Stimulated activated CD8-positive, alpha-beta memory T cell treated with anti-CD3 and anti-CD28 coated beads, Interleukin-15, amount 100 ng/mL, for 4 hours (primary cell): ENCODE results near the gene SLFNL1.

Experiments
- DNase-seq, 2 donors: peaks; one replicate each; pipeline ENCODE4 v3.0.0-alpha.2; 2020; ENCODE audit warnings: low read depth in 2 of 2

Gene SLFNL1

GRCh38 chr1:41020109-41020576, 1.4 kb downstream of the SLFNL1 start:
- DNase-seq, result no peak

GRCh38 chr1:41019353-41019745, 2.2 kb downstream of the SLFNL1 start:
- DNase-seq, result no peak

GRCh38 chr1:41018018-41018410, 3.5 kb downstream of the SLFNL1 start:
- DNase-seq, result no peak

- no peak for DNase-seq
Measured at GRCh38 chr1:41017141-41018017, 4.1 kb downstream of the SLFNL1 start.

- DNase-seq, result no peak
Measured at GRCh38 chr1:41015897-41016470, 5.5 kb downstream of the SLFNL1 start.

GRCh38 chr1:41015281-41015896, 6.1 kb downstream of the SLFNL1 start:
- DNase-seq, result no peak

GRCh38 chr1:41014871-41015270, 6.7 kb downstream of the SLFNL1 start:
- DNase-seq, result no peak

- no peak for DNase-seq
Measured at GRCh38 chr1:41013796-41014195, 7.7 kb downstream of the SLFNL1 start.

GRCh38 chr1:41013024-41013423, 8.5 kb downstream of the SLFNL1 start:
- no peak for DNase-seq

- DNase-seq, result no peak
Measured at GRCh38 chr1:41010345-41010744, 11.2 kb downstream of the SLFNL1 start.

GRCh38 chr1:41009466-41009865, 12.1 kb downstream of the SLFNL1 start:
- no peak for DNase-seq

- DNase-seq, result no peak
Measured at GRCh38 chr1:41006942-41007865, 14.3 kb downstream of the SLFNL1 start.

- no peak for DNase-seq
Measured at GRCh38 chr1:41005876-41006275, 15.6 kb downstream of the SLFNL1 start.

- DNase-seq, result peak; percentile 61 to 83
Measured at GRCh38 chr1:41003640-41004220, 17.8 kb downstream of the SLFNL1 start.

GRCh38 chr1:41003127-41003639, 18.3 kb downstream of the SLFNL1 start:
- DNase-seq, result no peak

- no peak for DNase-seq
Measured at GRCh38 chr1:40998668-40999067, 22.9 kb downstream of the SLFNL1 start.

- no peak for DNase-seq
Measured at GRCh38 chr1:40997096-40997495, 24.4 kb downstream of the SLFNL1 start.

GRCh38 chr1:40989066-40989465, 32.5 kb downstream of the SLFNL1 start:
- no peak for DNase-seq

GRCh38 chr1:40988280-40988679, 33.2 kb downstream of the SLFNL1 start:
- no peak for DNase-seq

GRCh38 chr1:40987439-40988276, 33.9 kb downstream of the SLFNL1 start:
- no peak for DNase-seq
